Osteocyte (in vitro differentiated cells): ENCODE results near the gene MAPK7. TPM values are rescaled to one million over a fixed set of nuclear protein-coding genes. Genes with fewer than 3 reads are reported as not detected.
A peak's percentile ranks its signal among the peaks of the same experiment; 100 is the strongest.

Experiments used
- DNase-seq: peaks from one replicate; pipeline ENCODE4 v3.0.0; 2021; ENCODE audit warnings: mixed read lengths; ENCODE audit not compliant: unreplicated experiment; ENCODE audit errors: extremely low spot score
- H3K27ac Mint-ChIP-seq: one replicate; pipeline ENCODE4 v1.8.0; 2021; ENCODE audit warnings: mild to moderate bottlenecking, mixed read lengths; ENCODE audit not compliant: unreplicated experiment
- H3K27me3 Mint-ChIP-seq: one replicate; pipeline ENCODE4 v1.8.0; 2021; ENCODE audit warnings: mixed read lengths; ENCODE audit not compliant: unreplicated experiment
- H3K36me3 Mint-ChIP-seq: one replicate; pipeline ENCODE4 v1.8.0; 2021; ENCODE audit warnings: mixed read lengths; ENCODE audit not compliant: unreplicated experiment
- H3K4me1 Mint-ChIP-seq: one replicate; pipeline ENCODE4 v1.8.0; 2021; ENCODE audit warnings: mixed read lengths; ENCODE audit not compliant: unreplicated experiment
- H3K4me3 Mint-ChIP-seq: one replicate; pipeline ENCODE4 v1.8.0; 2021; ENCODE audit warnings: mild to moderate bottlenecking, moderate library complexity, mixed read lengths; ENCODE audit not compliant: unreplicated experiment
- H3K9me3 Mint-ChIP-seq: one replicate; pipeline ENCODE4 v1.8.0; 2021; ENCODE audit warnings: mixed read lengths; ENCODE audit not compliant: unreplicated experiment
- total RNA-seq: library from RNA; stranded (reverse); gene quantifications from 2 replicates; pipeline ENCODE4 v1.2.1, GENCODE V29; 2021
- TF ChIP-seq, protein P1 (sequence below): fragments of 200-600 bp; sonication (generic); IDR thresholded peaks from 2 replicates; pipeline ENCODE4 v1.5.0; 2021; ENCODE audit warnings: antibody characterized with exemption, mild to moderate bottlenecking, moderate library complexity

Gene MAPK7
- total RNA-seq, 1 donor from 2014 or later: 37.1 TPM

GRCh38 chr17:19381361-19381740 lies 3.1 kb downstream of the MAPK7 start:
- no peak for DNase-seq
- no peaks in the 10 kb centered on the region for H3K27me3 Mint-ChIP-seq
- H3K36me3 Mint-ChIP-seq: peaks cover 34% of the 10 kb centered on the region
- peaks cover 42% of the 10 kb centered on the region for H3K4me1 Mint-ChIP-seq
- TF ChIP-seq, protein P1, sequence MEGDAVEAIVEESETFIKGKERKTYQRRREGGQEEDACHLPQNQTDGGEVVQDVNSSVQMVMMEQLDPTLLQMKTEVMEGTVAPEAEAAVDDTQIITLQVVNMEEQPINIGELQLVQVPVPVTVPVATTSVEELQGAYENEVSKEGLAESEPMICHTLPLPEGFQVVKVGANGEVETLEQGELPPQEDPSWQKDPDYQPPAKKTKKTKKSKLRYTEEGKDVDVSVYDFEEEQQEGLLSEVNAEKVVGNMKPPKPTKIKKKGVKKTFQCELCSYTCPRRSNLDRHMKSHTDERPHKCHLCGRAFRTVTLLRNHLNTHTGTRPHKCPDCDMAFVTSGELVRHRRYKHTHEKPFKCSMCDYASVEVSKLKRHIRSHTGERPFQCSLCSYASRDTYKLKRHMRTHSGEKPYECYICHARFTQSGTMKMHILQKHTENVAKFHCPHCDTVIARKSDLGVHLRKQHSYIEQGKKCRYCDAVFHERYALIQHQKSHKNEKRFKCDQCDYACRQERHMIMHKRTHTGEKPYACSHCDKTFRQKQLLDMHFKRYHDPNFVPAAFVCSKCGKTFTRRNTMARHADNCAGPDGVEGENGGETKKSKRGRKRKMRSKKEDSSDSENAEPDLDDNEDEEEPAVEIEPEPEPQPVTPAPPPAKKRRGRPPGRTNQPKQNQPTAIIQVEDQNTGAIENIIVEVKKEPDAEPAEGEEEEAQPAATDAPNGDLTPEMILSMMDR: no peak
- no peak overlapping the region for H3K4me3 Mint-ChIP-seq
- H3K27ac Mint-ChIP-seq: no peak overlapping the region
- H3K9me3 Mint-ChIP-seq: no peaks in the 10 kb centered on the region

GRCh38 chr17:19381741-19382444 lies 3.6 kb downstream of the MAPK7 start:
- no peak overlapping the region for H3K4me3 Mint-ChIP-seq
- TF ChIP-seq, protein P1: no peak
- no peaks in the 10 kb centered on the region for H3K27me3 Mint-ChIP-seq
- no peak for DNase-seq
- no peak overlapping the region for H3K27ac Mint-ChIP-seq
- H3K9me3 Mint-ChIP-seq: no peaks in the 10 kb centered on the region
- H3K4me1 Mint-ChIP-seq: peaks cover 44% of the 10 kb centered on the region
- peaks cover 34% of the 10 kb centered on the region for H3K36me3 Mint-ChIP-seq

GRCh38 chr17:19382531-19383444 lies 4.5 kb downstream of the MAPK7 start:
- DNase-seq: no peak
- Mint-ChIP-seq H3K27me3 (no peaks in the 10 kb centered on the region), H3K36me3 (peaks cover 34% of the 10 kb centered on the region), H3K27ac (no peak overlapping the region), H3K9me3 (no peaks in the 10 kb centered on the region), H3K4me1 (peaks cover 48% of the 10 kb centered on the region), H3K4me3 (no peak overlapping the region)
- TF ChIP-seq, protein P1: no peak

GRCh38 chr17:19383681-19384470 lies 5.6 kb downstream of the MAPK7 start:
- Mint-ChIP-seq H3K27me3 (no peaks in the 10 kb centered on the region), H3K9me3 (no peaks in the 10 kb centered on the region), H3K36me3 (peaks cover 34% of the 10 kb centered on the region), H3K27ac (peak overlapping the region; percentile 78), H3K4me1 (peaks cover 57% of the 10 kb centered on the region), H3K4me3 (no peak overlapping the region)
- TF ChIP-seq, protein P1: no peak
- no peak for DNase-seq
